IPS DF 19.7 (cell line): Measurements from ENCODE around the gene HS1BP3.

Source experiments
- DNase-seq: peaks from one replicate; pipeline ENCODE4 v3.0.0-alpha.2; 2013; ENCODE audit warnings: low read depth, low spot score

Gene HS1BP3

GRCh38 chr2:20600756-20601325 lies 50.1 kb downstream of the HS1BP3 start:
- no peak for DNase-seq

GRCh38 chr2:20599861-20600461 lies 50.9 kb downstream of the HS1BP3 start:
- DNase-seq: no peak

- DNase-seq: no peak
Observed at GRCh38 chr2:20599001-20599600, 51.8 kb downstream of the HS1BP3 start.

DNA sequence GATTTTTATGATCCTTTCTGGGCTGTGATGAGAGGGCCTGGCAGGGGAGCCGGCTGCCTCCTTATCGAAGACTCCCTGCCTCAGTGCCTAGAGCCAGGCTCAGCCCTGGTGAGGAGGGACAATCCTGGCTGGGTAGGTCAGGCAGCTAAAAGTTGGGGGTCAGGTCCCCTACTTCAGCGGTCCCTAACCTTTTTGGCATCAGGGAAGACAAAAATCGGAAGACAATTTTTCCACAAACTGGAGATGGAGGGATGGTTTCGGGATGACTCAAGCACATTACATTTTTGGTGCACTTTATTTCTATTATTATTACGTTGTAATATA lies 53.1 kb downstream of the HS1BP3 start:
- DNase-seq: no peak

GRCh38 chr2:20596973-20597859 lies 53.7 kb downstream of the HS1BP3 start:
- DNase-seq: no peak

- DNase-seq: no peak
Observed at GRCh38 chr2:20596193-20596972, 54.5 kb downstream of the HS1BP3 start.

DNA sequence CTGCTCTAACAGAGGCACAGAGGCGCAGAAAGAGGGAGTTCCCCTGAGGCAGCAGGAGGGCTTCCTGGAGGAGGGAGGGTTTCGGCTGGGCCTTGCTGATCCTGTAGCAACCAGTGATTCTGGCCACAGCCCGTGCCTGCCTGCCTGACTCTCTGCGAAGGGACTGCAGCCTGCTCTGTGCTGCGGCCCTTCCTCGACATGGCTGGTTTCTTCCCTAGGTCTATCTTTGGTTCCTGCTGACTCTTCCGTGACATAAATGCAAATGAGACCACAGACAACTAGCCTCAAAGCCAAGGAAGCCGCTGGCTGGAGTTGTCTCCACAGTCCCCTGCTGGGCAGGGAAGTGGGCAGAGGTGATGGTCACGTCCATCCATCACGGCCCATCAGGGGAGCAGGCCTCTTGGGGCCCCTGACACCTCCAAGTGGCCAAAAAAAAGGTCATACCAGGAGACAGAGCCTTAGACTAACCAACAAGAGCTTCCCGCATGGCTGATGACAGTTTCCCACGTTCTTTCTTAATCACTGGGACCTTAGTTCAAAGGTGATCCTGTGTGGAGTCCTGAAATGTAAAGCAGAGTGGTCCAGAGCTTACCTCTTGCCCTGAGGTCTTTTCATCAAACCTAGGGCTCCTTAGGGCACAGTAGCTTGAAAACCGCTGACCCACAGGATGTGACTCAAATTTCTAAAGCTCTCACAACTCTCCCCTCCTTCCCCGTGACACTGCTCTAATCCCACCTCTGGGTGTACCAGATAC lies 55.3 kb downstream of the HS1BP3 start:
- DNase-seq: no peak

- DNase-seq: no peak
Observed at GRCh38 chr2:20594957-20595356, 55.9 kb downstream of the HS1BP3 start.

- DNase-seq: no peak
Observed at GRCh38 chr2:20594048-20594750, 56.7 kb downstream of the HS1BP3 start.

- DNase-seq: no peak
Observed at GRCh38 chr2:20593072-20594034, 57.5 kb downstream of the HS1BP3 start.

DNA sequence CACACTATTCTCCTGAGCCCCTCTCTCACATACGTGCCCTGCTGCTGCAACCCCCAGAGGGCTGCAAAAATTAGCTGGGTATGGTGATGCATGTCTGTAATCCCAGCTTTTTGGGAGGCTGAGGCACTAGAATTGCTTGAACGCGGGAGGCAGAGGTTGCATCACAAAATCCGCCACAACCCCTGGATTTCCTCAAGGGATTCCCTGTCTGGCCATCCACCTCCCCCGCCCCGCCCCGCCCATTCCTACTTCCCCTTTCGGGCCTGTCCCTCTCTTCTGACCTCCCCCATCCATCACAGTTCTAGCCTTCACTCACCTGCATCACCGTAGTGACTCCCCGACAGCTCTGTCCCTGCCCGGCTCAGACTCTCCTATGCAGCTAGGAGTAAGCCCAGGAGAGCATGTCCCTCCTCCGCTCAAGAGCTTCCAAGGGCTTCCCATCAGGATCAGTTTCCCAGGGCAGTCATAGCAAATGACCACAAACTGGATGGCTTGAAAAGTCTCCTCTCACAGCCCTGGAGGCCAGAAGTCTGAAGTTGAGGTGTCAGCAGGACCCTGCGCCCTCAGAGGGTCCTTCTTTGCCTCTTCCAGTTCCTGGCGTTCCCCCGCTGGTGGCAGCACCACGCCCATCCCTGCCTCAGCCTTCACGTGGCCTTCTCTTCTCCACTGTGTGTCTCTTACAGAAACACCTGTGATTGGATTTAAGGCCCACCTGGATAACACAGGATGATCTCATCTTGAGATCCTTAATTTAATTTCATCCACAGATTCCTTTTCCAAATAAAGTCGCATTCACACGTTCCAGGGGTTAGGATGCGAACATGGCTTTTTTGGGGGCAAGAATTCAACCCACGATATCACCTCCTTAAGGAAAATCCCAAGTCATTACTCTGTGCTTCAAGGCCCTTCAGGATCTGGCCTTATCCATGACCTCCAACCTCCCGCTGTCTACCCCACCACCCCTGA lies 58.5 kb downstream of the HS1BP3 start:
- no peak for DNase-seq

GRCh38 chr2:20590704-20591515 lies 60.0 kb downstream of the HS1BP3 start:
- no peak for DNase-seq

DNA sequence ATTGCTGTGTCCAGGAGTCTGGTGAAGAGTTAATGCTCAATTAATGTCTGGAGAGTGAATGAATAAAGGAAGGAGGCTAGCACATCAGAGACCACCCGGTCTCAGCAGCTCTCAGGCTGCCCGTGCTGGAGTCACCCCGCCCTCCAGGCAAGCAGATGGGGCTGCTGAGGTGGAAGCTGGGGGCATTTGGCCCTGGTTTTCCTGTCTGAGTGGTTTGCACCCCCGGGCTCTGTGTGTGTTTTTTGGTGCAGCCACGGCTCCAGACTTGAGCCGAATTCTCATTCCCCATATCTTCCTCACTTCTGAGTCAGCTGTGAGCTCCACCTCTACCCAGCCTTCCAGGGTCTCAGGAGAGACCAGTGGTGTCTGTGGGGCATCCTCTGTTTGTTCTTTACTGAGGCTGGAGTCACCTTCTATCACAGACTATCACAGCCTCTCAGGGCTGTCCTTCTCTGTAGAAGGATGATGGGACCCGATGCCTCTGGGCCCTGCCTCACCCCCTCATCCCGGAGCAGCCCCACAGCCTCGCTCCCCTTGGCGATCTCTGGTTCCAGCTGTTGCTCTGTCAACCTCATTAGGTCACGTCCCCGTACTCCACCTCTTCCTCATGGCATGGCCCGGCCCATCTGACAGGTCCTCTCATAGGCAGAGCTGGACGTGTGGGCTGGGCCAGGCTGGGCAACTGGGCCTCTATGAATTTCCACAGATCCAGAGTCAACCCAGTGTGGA lies 60.8 kb downstream of the HS1BP3 start:
- DNase-seq: no peak

GRCh38 chr2:20588918-20589871 lies 61.7 kb downstream of the HS1BP3 start:
- no peak for DNase-seq
